Measurements from ENCODE around the gene STRADA. TPM values are rescaled to one million over a fixed set of nuclear protein-coding genes. Genes with fewer than 3 reads are reported as not detected.

STRADA gene
- total RNA-seq, 2 donors from 2014 or later = 15.7 to 37.1 TPM

DNA sequence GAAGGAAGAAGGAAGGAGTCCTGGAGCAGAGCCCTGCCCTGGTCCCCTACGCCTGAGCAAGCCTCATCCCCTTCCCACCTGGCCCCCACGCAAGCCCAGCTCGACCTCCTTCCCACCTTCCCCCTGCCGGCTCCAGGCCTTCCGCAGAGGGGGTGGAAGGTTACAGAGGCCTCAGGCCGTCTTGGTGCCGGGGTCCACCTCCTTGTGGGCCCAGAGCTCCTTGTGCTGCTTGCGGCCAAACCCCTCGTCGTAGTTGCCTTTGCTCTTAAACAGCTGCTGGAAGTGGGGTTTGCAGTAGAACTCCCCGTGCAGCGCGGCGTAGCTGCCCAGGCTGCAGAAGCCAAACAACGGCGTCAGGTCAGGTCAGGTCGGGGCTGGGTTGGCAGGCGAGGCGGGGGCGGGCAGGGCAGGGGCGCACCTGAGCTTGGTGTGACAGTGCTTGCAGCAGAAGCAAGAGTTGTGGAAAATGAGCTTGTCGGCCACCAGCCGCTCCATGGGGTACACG lies 43.2 kb downstream of the STRADA start:
- H3K27ac ChIP-seq = peak overlapping the region; percentile 68 to 77
- no peaks in the 10 kb centered on the region for H3K9me3 ChIP-seq
- no peaks in the 10 kb centered on the region for H3K4me1 ChIP-seq (replicated peaks)
- DNase-seq (ENCODE audit: low spot score) = no peak
- no peaks in the 10 kb centered on the region for H3K27me3 ChIP-seq (replicated peaks; ENCODE audit: insufficient read depth)
- intact Hi-C loops (cut with DNase I) = loop anchor here (5.0 kb wide), 2 partner anchors 76 to 271 kb away; partner anchors contain the start of gene MAP3K3
- H3K36me3 ChIP-seq = peaks cover 8 to 11% of the 10 kb centered on the region in 2 donors
- no peak for TF ChIP-seq POLR2AphosphoS5 (IDR thresholded peaks at IDR 0.05)
- TF ChIP-seq POLR2A (IDR thresholded peaks at IDR 0.05) = no peak
- TF ChIP-seq, protein P1, sequence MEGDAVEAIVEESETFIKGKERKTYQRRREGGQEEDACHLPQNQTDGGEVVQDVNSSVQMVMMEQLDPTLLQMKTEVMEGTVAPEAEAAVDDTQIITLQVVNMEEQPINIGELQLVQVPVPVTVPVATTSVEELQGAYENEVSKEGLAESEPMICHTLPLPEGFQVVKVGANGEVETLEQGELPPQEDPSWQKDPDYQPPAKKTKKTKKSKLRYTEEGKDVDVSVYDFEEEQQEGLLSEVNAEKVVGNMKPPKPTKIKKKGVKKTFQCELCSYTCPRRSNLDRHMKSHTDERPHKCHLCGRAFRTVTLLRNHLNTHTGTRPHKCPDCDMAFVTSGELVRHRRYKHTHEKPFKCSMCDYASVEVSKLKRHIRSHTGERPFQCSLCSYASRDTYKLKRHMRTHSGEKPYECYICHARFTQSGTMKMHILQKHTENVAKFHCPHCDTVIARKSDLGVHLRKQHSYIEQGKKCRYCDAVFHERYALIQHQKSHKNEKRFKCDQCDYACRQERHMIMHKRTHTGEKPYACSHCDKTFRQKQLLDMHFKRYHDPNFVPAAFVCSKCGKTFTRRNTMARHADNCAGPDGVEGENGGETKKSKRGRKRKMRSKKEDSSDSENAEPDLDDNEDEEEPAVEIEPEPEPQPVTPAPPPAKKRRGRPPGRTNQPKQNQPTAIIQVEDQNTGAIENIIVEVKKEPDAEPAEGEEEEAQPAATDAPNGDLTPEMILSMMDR (IDR thresholded peaks at IDR 0.05) = no peak
- peak overlapping the region; percentile 57 to 64 for H3K4me3 ChIP-seq
- WGBS = 45% methylated on average over 21 of the region's 24 CpGs

GRCh38 chr17:63697341-63698286 lies 44.0 kb downstream of the STRADA start:
- Histone ChIP-seq H3K27ac (peak overlapping the region; percentile 68 to 77), H3K4me1 (replicated peaks) (no peaks in the 10 kb centered on the region)
- no peak for DNase-seq (ENCODE audit: low spot score)

DNA sequence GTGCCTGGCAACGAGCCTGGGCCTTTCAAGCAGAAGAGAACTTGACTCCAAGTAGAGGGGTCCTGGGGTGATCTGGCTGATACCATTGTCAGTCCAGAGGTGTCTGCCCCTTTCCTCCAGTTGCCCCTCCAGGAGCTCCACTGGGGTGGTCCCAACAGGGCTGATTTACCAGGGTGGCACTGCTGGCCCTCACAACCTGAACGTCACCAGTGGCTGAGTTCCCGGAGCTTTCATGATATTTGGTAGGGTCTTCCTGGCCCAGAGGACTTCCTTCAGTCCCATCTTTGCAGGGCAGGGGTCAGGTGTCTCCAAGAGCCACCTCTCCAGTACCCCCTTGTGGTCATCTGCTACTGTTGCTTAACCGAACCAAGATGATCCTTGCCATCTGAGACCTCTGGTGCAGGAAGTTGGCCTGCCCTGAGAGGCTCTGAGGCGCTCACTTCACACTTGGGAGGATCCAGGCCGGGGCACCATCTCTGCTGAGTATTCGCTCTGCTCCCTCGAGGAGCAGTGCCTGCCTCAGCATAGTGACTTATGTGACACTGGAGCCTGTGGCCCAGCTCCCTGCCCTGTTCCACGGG lies 45.1 kb downstream of the STRADA start:
- Histone ChIP-seq H3K4me3 (no peak overlapping the region), H3K9me3 (no peaks in the 10 kb centered on the region), H3K36me3 (peaks cover 12 to 26% of the 10 kb centered on the region in 2 donors), H3K4me1 (replicated peaks) (no peaks in the 10 kb centered on the region), H3K27ac (peak overlapping the region in 1 of 2 donors; percentile 16), H3K27me3 (replicated peaks; ENCODE audit: insufficient read depth) (no peaks in the 10 kb centered on the region)
- WGBS = 59% methylated on average over 9 of the region's 9 CpGs
- TF ChIP-seq POLR2A (IDR thresholded peaks at IDR 0.05) (no peak), POLR2AphosphoS5 (IDR thresholded peaks at IDR 0.05) (peak; percentile 9)
- TF ChIP-seq, protein P1 (IDR thresholded peaks at IDR 0.05) = peak in 3 of 4 experiments; percentile 27 to 37 (median 34)
- no peak for DNase-seq (ENCODE audit: low spot score)
- intact Hi-C loops (cut with DNase I) = loop anchor here (5.0 kb wide), 2 partner anchors 74 to 269 kb away; partner anchors contain the start of gene MAP3K3

More at GRCh38 chr17:63697341-63698286, 44.0 kb downstream of the STRADA start:
- intact Hi-C loops (cut with DNase I) = loop anchor here (5.0 kb wide), 2 partner anchors 75 to 270 kb away; partner anchors contain the start of gene MAP3K3
- 70% methylated on average over 22 of the region's 22 CpGs for WGBS
- H3K9me3 ChIP-seq = no peaks in the 10 kb centered on the region
- H3K36me3 ChIP-seq = peaks cover 12 to 15% of the 10 kb centered on the region in 2 donors
- TF ChIP-seq POLR2AphosphoS5 (IDR thresholded peaks at IDR 0.05) (no peak), POLR2A (IDR thresholded peaks at IDR 0.05) (no peak)
- TF ChIP-seq, protein P1 (IDR thresholded peaks at IDR 0.05) = peak in 3 of 4 experiments; percentile 42 to 58 (median 49)
- H3K27me3 ChIP-seq (replicated peaks; ENCODE audit: insufficient read depth) = no peaks in the 10 kb centered on the region
- no peak overlapping the region for H3K4me3 ChIP-seq

GRCh38 chr17:63695889-63696288 lies 45.7 kb downstream of the STRADA start:
- Histone ChIP-seq H3K27ac (no peak overlapping the region), H3K4me1 (replicated peaks) (no peaks in the 10 kb centered on the region), H3K4me3 (no peak overlapping the region), H3K27me3 (replicated peaks; ENCODE audit: insufficient read depth) (no peaks in the 10 kb centered on the region), H3K36me3 (peaks cover 14 to 30% of the 10 kb centered on the region in 2 donors), H3K9me3 (no peaks in the 10 kb centered on the region)
- DNase-seq (ENCODE audit: low spot score) = no peak
- WGBS = 81% methylated on average over 6 of the region's 6 CpGs
- intact Hi-C loops (cut with DNase I) = loop anchor here (5.0 kb wide), 2 partner anchors 74 to 269 kb away; partner anchors contain the start of gene MAP3K3
- TF ChIP-seq, protein P1 (IDR thresholded peaks at IDR 0.05) = no peak
- TF ChIP-seq POLR2A (IDR thresholded peaks at IDR 0.05) (no peak), POLR2AphosphoS5 (IDR thresholded peaks at IDR 0.05) (no peak)
